Nephron progenitor cell (in vitro differentiated cells): Measurements from ENCODE around the gene KLHL29.
"Not testable (repeated sequence)": the region's sequence is repeated elsewhere in the genome, so short reads cannot be mapped to it uniquely, and the experiment has no call there.

Source experiments
- DNase-seq: peaks from one replicate; pipeline ENCODE4 v3.0.0; 2021
- H3K27ac Mint-ChIP-seq: 2 replicates; pipeline ENCODE4 v1.8.0; 2021; ENCODE audit warnings: mild to moderate bottlenecking, moderate library complexity, mixed read lengths
- H3K27me3 Mint-ChIP-seq: 2 replicates; pipeline ENCODE4 v1.8.0; 2021; ENCODE audit warnings: mild to moderate bottlenecking, low read depth, mixed read lengths; ENCODE audit not compliant: poor library complexity
- H3K36me3 Mint-ChIP-seq: 2 replicates; pipeline ENCODE4 v1.8.0; 2021; ENCODE audit warnings: low read depth, mixed read lengths
- H3K4me1 Mint-ChIP-seq: 2 replicates; pipeline ENCODE4 v1.8.0; 2021; ENCODE audit warnings: mixed read lengths
- H3K4me3 Mint-ChIP-seq: 2 replicates; pipeline ENCODE4 v1.8.0; 2021; ENCODE audit warnings: mild to moderate bottlenecking, moderate library complexity, mixed read lengths
- H3K9me3 Mint-ChIP-seq: 2 replicates; pipeline ENCODE4 v1.8.0; 2021; ENCODE audit warnings: mild to moderate bottlenecking, moderate library complexity, mixed read lengths
- CTCF ChIP-seq: fragments of 200-600 bp; sonication (generic); IDR thresholded peaks from 2 replicates; pipeline ENCODE4 v1.5.0; 2021; ENCODE audit warnings: antibody characterized with exemption

KLHL29 gene

GRCh38 chr2:23388756-23389514 is 4.0 kb downstream of the KLHL29 start:
- H3K4me1 Mint-ChIP-seq = peaks cover 30% of the 10 kb centered on the region
- no peaks in the 10 kb centered on the region for H3K36me3 Mint-ChIP-seq
- H3K4me3 Mint-ChIP-seq = no peak overlapping the region
- TF ChIP-seq CTCF = no peak
- H3K9me3 Mint-ChIP-seq = no peaks in the 10 kb centered on the region
- no peak overlapping the region for H3K27ac Mint-ChIP-seq
- peaks cover 43% of the 10 kb centered on the region for H3K27me3 Mint-ChIP-seq
- no peak for DNase-seq

GRCh38 chr2:23390152-23390551 is 5.2 kb downstream of the KLHL29 start:
- no peak for TF ChIP-seq CTCF
- no peaks in the 10 kb centered on the region for H3K36me3 Mint-ChIP-seq
- no peak overlapping the region for H3K4me3 Mint-ChIP-seq
- H3K27me3 Mint-ChIP-seq = peaks cover 41% of the 10 kb centered on the region
- no peak overlapping the region for H3K27ac Mint-ChIP-seq
- peaks cover 24% of the 10 kb centered on the region for H3K4me1 Mint-ChIP-seq
- DNase-seq = no peak
- no peaks in the 10 kb centered on the region for H3K9me3 Mint-ChIP-seq

- peaks cover 38% of the 10 kb centered on the region for H3K27me3 Mint-ChIP-seq
- H3K4me3 Mint-ChIP-seq, H3K36me3 Mint-ChIP-seq: not testable (repeated sequence)
These were observed 6.3 kb downstream of the KLHL29 start for GRCh38 chr2:23391237-23391736.

GRCh38 chr2:23393722-23394121 is 8.7 kb downstream of the KLHL29 start:
- no peak overlapping the region for H3K4me3 Mint-ChIP-seq
- H3K4me1 Mint-ChIP-seq = peaks cover 11% of the 10 kb centered on the region
- H3K9me3 Mint-ChIP-seq = no peaks in the 10 kb centered on the region
- no peak for DNase-seq
- peaks cover 5% of the 10 kb centered on the region for H3K36me3 Mint-ChIP-seq
- H3K27ac Mint-ChIP-seq = no peak overlapping the region
- peaks cover 17% of the 10 kb centered on the region for H3K27me3 Mint-ChIP-seq
- no peak for TF ChIP-seq CTCF

More at GRCh38 chr2:23391237-23391736, 6.3 kb downstream of the KLHL29 start:
- H3K9me3 Mint-ChIP-seq, DNase-seq, H3K27ac Mint-ChIP-seq: not testable (repeated sequence)
- peaks cover 21% of the 10 kb centered on the region for H3K4me1 Mint-ChIP-seq

- Mint-ChIP-seq H3K9me3 (no peaks in the 10 kb centered on the region), H3K4me1 (peaks cover 11% of the 10 kb centered on the region), H3K36me3 (peaks cover 5% of the 10 kb centered on the region), H3K27me3 (peaks cover 7% of the 10 kb centered on the region), H3K4me3 (no peak overlapping the region), H3K27ac (no peak overlapping the region)
- DNase-seq = no peak
- no peak for TF ChIP-seq CTCF
These were observed 9.7 kb downstream of the KLHL29 start for GRCh38 chr2:23394700-23395099.

- Mint-ChIP-seq H3K4me1 (peaks cover 12% of the 10 kb centered on the region), H3K27ac (no peak overlapping the region), H3K9me3 (no peaks in the 10 kb centered on the region), H3K27me3 (peaks cover 10% of the 10 kb centered on the region), H3K36me3 (peaks cover 5% of the 10 kb centered on the region), H3K4me3 (no peak overlapping the region)
- no peak for DNase-seq
- TF ChIP-seq CTCF = no peak
These were observed 12.5 kb downstream of the KLHL29 start for GRCh38 chr2:23397478-23397877.
